GM21825 (cell line): Measurements from ENCODE around the gene NFKBIB.
"Not testable (repeated sequence)": the region's sequence is repeated elsewhere in the genome, so short reads cannot be mapped to it uniquely, and the experiment has no call there.

Source experiments
- ATAC-seq: cut with Tn5 transposase; IDR thresholded peaks from one replicate; pipeline ENCODE4 v1.9.1; 2021; ENCODE audit warnings: mild to moderate bottlenecking, moderate library complexity; ENCODE audit not compliant: unreplicated experiment

Gene NFKBIB

GRCh38 chr19:38924388-38924787 lies 24.6 kb downstream of the NFKBIB start:
- no peak for ATAC-seq

- no peak for ATAC-seq
Measured at GRCh38 chr19:38928391-38929001, 28.7 kb downstream of the NFKBIB start.

- peak; percentile 69 for ATAC-seq
Measured at GRCh38 chr19:38929929-38930775, 30.4 kb downstream of the NFKBIB start, which contains the start of gene SARS2. Gene SARS2 (minus strand): TSS chr19:38930763. CDS start chr19:38930736, 27 bp downstream.

- peak; percentile 83 for ATAC-seq
Measured at GRCh38 chr19:38930776-38931520, 31.2 kb downstream of the NFKBIB start, which contains the start of gene MRPS12. Gene MRPS12 (plus strand): TSS chr19:38930944. CDS start chr19:38931295, 351 bp downstream.

- ATAC-seq, result no peak
Measured at GRCh38 chr19:38931521-38931793, 31.7 kb downstream of the NFKBIB start.

- ATAC-seq, result no peak
Measured at GRCh38 chr19:38932425-38933179, 32.8 kb downstream of the NFKBIB start.

- no peak for ATAC-seq
Measured at GRCh38 chr19:38933544-38933943, 33.8 kb downstream of the NFKBIB start.

GRCh38 chr19:38939957-38940356 lies 40.2 kb downstream of the NFKBIB start:
- ATAC-seq, result no peak

GRCh38 chr19:38941466-38941865 lies 41.7 kb downstream of the NFKBIB start:
- not testable (repeated sequence) for ATAC-seq

- no peak for ATAC-seq
Measured at GRCh38 chr19:38941979-38942378, 42.2 kb downstream of the NFKBIB start.

GRCh38 chr19:38942471-38943181 lies 42.9 kb downstream of the NFKBIB start:
- no peak for ATAC-seq

- ATAC-seq, result no peak
Measured at GRCh38 chr19:38944981-38945506, 45.3 kb downstream of the NFKBIB start.

GRCh38 chr19:38945562-38946228 lies 45.9 kb downstream of the NFKBIB start:
- ATAC-seq, result no peak

GRCh38 chr19:38946229-38947010 lies 46.7 kb downstream of the NFKBIB start:
- ATAC-seq, result no peak

GRCh38 chr19:38949580-38950367 lies 50.0 kb downstream of the NFKBIB start:
- no peak for ATAC-seq

GRCh38 chr19:38951187-38951586 lies 51.4 kb downstream of the NFKBIB start:
- ATAC-seq, result no peak

GRCh38 chr19:38952395-38953165 lies 52.8 kb downstream of the NFKBIB start:
- ATAC-seq, result no peak
